UCSD-AML1 (cell line): ENCODE results near the gene HDAC5.

Experiments used
- DNase-seq: peaks from one replicate; lab custom pipeline; 2025; ENCODE audit not compliant: unreplicated experiment; lab: John Stamatoyannopoulos, UW

HDAC5 gene

GRCh38 chr17:44091200-44091997 lies 32.0 kb downstream of the HDAC5 start:
- DNase-seq: no peak

GRCh38 chr17:44088254-44088653 lies 35.2 kb downstream of the HDAC5 start:
- DNase-seq: no peak

DNA sequence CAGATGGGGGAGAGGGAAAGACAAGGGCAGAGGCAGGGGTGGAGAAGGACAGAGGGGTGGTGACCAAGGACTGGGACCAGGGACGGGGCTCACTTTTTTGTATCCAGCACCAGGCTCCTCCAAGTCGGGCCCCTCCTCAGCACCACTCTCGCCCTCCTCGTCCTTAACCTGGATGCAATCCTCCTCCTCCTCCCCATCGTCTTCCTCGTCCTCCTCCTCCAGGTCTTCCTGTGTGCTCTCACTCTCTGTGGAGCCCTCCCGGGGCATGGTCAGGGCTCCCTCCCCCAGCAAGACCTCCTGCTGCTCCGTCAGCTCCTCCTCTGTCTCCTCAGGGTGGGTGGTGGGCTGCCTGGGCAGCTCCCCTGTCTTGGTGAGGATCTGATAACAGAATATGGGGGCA lies 36.1 kb downstream of the HDAC5 start:
- no peak for DNase-seq

DNA sequence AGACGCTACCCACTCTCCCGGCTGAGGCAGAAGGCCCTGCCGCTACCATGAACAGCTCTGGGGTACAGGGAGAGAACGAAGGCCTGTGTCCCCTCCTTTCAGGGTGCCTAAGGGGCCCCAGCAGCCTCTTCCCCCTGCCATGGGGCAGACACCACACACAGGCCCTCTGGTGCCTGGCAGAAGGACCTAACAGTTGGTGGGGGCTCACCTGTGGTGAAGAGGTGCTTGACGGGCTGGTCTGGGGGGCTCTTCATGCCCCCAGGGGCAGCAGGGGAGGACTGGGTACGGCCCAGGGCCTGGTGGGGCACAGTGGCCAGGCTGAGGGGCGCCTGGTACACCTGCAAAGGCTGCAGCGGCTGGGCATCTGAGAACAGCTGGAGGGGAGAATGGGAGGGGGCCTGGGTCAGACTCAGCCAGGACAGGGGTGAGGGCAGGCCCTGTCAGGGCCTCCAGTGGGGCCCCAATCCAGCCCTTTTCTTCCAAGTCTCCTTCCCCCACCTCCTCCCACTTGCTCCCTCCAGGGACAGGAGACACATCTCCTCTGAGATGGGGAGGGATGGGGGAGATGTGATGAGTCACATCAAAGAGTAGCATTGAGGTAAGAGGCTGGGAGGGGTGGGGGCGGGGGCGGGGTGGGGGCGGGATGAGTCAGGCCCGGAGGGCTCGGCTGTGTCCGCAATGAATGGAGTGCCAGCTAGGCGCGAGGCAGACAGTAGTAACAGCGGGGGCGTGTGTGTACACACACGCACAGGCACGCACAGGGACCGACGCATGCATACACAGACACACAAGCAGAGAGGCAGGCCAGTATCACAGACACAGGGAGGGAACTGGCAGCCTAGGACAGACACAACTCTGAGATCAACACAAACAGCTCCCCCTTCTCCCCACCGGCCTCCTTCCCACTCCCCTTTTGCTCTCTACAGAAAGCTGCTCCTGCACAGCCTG lies 36.8 kb downstream of the HDAC5 start:
- no peak for DNase-seq

DNA sequence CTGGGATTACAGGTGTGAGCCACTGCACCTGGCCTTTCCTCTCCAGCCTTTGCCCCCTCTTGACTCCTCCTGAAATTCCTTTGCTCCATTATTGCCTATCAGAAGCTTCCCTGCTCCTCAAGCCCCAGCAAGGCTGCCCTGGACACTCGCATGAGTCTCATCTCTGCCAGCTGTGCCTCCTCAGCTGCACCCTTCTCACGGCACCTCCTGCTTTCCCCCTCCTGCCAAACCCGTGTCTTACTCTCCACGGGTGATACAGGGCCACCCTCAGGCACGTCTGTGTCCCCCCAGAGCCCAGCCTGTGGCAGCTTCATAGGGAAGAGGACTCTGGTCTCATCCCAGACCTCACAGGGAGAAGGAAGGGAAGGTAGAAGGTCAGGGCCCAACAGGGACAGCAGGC lies 37.5 kb downstream of the HDAC5 start:
- no peak for DNase-seq

DNA sequence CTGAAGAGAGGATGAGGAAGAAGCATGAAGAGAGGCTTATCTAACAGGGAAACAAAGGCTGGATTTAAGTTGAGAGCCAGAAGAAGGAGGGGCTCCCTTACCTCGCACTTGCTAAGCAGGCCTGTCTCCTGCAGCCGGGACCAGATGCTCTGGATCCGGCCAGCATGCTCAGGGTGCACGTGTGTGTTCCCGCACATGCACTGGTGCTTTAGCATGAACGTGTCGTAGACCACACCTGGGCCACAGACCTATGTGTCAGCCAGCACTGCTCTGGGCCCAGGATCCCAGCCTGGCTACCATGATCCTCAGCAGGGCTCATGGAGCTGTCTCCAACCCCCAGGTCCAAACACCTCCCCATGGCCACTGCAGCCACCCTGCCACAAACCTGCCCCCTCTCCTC lies 38.5 kb downstream of the HDAC5 start:
- no peak for DNase-seq

DNA sequence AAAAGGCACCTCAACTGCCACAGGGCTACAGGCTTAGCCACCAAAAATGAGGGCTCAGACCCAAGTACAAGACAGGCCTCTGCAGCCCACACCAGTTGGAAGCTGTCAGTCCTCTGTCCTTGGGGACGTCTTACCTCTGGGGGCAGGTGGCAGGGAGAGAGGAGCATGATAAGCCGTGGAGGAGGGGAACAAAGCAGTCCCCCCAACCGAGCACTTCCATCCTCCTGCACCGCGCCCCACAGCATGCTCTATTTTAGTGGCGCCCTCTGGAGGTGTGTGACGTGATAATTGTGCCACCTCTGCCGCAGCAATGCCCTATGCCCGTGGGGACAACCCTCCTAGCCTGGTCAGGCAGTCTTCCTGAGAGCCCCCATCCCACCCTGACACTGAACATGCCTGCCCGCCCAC lies 39.3 kb downstream of the HDAC5 start:
- peak; percentile 25 for DNase-seq

- DNase-seq: peak; percentile 24
Observed at GRCh38 chr17:44083250-44083849, 40.1 kb downstream of the HDAC5 start.

- DNase-seq: no peak
Observed at GRCh38 chr17:44082256-44082927, 41.0 kb downstream of the HDAC5 start.

DNA sequence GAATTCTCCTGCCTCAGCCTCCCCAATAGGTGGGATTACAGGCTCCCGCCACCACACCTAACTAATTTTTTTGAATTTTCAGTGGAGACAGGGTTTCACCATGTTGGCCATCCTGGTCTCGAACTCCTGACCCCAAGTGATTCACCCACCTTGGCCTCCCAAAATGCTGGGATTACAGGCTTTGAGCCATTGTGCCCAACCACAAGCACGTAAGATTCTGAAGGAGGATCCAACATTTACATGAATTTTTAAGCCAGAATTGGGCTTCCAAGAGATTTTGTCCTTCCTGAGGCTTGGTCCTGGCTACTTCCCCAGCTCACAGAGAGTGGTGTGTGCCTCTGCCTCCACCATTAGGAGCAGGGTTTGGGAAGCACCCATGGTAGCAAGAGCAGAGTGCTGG lies 41.8 kb downstream of the HDAC5 start:
- no peak for DNase-seq

DNA sequence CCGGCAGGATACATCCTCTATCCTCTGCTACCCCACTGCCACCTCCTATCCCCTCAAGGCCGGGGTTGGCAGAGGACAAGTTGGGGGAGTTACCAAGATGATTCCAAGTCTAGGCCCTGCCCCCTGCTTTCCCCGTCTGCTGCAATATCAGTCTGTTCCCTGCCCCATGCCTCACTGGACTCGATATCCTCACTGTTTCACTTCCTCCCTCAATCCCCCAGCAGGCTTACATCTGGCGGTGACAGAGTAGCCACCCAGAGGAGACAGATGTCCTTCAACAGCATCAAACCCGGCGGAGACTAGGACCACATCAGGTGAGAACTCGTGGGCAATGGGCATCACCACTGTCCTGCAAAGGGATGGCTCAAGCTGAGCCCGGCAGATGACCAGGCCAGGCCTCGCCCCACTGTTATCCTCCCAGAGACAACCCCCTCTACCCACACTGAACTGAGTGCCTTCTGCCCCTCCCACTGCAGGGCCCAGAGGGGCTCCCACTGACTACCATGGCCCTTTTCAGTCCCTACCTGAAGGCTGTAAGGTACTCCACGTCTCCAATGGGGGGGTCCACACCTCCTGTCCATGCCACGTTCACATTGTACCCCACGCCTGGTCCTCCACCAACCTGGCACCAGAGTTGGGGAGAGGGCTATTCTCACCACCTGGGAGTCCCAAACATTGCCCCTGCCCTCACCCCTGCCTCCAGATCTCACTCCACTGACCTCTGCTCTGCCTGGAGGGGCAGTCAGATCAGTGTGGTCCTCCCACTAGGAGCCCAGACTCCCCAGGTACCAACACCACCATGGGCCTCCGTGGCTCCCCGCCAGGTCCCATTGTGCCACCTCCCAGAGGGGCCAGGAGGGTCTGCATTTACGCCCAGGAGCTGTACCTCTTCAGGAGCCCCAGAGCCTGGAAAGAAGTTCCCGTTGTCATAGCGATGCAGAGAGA lies 43.3 kb downstream of the HDAC5 start:
- DNase-seq: no peak

DNA sequence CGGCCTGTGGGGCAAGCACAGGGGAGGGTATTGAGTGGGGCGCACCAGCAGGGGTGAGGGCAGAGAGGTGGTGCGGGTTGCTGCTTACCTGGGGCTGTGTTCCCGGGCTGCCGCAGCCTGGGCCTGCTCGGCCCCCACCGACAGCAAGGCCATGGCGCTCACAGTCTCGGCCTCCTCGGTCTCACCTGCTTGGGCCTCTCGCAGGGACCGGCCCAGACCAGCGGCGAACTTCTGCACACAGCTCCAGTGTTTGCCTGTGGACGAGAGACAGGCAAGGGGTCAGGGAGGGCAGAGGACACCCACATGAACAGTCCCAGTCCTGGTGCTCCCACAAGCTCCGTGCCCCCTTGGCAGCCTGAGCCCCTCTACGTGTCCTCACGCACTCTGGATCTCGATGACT lies 45.0 kb downstream of the HDAC5 start:
- DNase-seq: no peak

DNA sequence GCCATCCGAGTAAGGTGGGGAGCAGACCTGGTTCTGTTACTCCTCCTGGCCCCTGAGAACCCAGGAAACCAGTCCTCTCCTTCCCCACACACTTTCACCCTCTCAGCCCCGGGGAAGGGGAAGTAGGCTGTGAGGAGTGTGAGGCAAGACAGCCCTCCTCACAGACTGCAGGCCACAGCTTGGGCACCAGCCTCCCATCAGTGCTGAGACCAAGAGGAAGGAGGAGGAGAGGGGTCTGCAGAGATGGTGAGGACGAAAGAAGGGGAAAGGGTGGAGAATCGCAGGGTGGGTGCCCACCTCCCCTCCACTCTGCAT lies 45.9 kb downstream of the HDAC5 start:
- DNase-seq: peak; percentile 49

DNA sequence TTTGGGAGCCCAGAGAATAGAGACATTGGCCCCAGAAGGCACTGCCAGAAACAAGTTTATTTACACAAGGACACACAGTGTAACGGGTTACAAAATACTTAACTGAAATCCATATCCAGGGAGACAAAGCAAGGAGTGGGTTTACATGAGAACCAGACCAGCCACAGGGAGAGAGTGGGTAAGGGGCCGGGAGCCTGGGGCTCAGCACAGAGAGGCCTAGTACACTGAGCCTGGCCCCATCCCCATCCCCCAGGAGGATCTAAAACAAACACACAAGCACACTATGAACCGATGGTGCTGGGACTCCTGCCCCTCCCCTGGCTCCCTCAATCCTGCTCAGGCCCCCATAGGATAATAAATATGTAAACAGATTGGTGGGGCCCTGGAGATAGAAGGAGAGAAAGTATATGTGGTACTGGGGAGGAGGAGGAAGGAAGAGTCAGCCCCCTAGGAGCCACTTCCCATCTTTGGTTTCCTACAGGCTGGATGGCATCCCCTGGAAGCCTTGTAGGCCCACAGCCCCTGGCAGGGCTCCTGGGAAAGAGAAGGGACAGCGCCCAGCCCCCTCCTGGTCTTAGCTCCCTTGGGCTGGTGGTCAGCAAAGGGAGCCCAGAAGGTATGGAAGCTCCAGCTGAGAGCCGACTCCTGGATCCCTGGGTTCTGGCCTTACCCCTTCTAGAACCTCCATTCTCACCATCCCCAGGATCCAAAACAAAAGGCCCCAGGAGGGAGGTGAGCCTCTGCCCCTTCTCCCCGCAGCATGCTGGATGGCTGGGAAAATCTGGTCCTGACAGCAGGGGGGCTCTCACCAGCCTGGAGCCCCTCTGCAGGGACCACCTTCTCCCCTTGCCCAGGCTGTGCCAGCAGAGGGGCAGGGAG lies 46.5 kb downstream of the HDAC5 start:
- DNase-seq: no peak

DNA sequence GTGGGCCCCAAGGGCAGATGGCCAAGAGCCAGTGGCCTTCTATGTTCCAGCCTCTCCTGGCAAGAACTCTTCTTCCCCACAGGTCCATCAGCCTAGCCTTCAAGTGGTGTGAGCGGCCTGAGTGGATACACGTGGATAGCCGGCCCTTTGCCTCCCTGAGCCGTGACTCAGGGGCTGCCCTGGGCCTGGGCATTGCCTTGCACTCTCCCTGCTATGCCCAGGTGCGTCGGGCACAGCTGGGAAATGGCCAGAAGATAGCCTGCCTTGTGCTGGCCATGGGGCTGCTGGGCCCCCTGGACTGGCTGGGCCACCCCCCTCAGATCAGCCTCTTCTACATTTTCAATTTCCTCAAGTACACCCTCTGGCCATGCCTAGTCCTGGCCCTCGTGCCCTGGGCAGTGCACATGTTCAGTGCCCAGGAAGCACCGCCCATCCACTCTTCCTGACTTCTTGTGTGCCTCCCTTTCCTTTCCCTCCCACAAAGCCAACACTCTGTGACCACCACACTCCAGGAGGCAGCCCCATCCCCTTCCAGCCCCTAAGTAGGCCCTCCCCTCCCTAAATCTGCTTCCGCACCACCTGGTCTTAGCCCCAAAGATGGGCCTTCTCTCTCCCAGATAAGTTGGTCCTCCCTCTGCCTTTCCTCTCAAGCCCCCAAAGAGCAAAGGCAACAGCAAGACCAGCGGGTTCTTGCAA lies 47.7 kb downstream of the HDAC5 start:
- DNase-seq: no peak

DNA sequence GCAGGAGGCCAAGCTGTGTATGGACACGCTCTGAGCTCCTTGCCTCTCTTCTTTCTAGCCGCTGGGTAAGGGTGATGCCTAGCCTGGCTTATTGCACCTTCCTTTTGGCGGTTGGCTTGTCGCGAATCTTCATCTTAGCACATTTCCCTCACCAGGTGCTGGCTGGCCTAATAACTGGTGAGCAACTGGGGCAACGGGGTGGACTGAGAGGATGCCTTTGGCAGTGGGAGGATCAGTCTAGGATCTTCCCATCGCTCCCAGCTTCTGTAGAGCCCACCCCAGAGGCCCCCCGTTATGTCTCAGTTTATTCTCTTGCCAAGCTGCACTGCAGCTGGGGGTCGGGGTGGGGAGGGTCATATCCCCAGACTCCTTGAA lies 48.5 kb downstream of the HDAC5 start:
- no peak for DNase-seq

DNA sequence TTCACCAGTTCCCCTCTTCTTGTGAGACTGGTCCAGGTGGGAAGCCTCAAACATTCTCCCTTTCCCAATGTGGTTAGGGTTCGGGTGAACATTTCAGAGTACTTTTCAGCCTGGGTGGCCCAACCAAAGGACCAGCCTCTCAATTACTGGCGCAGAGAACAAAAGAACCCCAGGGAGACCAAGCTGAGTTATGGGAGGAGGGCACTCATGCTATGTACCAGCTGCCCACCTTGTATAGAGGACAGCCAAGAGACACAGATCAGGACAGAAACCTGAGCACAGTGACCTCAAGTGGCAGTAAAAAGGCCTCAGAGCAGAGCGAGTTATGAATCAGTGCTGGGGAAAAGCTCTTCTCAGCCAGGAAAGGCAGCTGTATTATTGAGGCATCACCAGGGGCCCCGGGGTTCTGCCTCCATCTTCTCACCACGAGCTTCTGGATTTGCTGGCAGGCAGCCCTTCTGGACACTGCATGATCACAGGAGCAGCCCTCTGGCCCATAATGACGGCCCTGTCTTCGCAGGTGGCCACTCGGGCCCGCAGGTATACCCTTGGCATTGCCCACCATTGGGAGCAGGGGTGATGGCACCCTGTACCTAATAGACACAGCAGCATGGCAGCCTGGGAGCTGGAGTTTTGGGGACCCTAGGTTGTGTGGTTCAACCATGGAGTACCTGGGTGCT lies 49.1 kb downstream of the HDAC5 start:
- no peak for DNase-seq

- no peak for DNase-seq
Observed at GRCh38 chr17:44071772-44072171, 51.7 kb downstream of the HDAC5 start.
